NB4 (cell line): ENCODE measurements around the gene DNAH8.

Source experiments
- DNase-seq: peaks from one replicate; pipeline ENCODE4 v3.0.0; 2010; ENCODE audit warnings: low read depth
- H3K4me3 ChIP-seq: one replicate; pipeline ENCODE4 v1.5.1; 2011; ENCODE audit warnings: mild to moderate bottlenecking, low read depth, low read length, moderate library complexity
- CTCF ChIP-seq: IDR thresholded peaks from one replicate; pipeline ENCODE4 v1.5.1; 2012; ENCODE audit warnings: low read depth, low read length
- MAX ChIP-seq: IDR thresholded peaks from 2 replicates; pipeline ENCODE4 v1.6.1; 2011; ENCODE audit warnings: low read depth, low read length
- MYC ChIP-seq: IDR thresholded peaks from 2 replicates; pipeline ENCODE4 v1.6.1; 2011; ENCODE audit warnings: low read depth, low read length
- POLR2A ChIP-seq: IDR thresholded peaks from 2 replicates; pipeline ENCODE4 v1.6.1; 2011; ENCODE audit warnings: mild to moderate bottlenecking; ENCODE audit not compliant: insufficient read length; ENCODE audit errors: extremely low read depth

Gene DNAH8

GRCh38 chr6:39075807-39076622 is 360.9 kb downstream of the DNAH8 start:
- TF ChIP-seq MAX (no peak), MYC (no peak), CTCF (no peak), POLR2A (no peak)
- no peak for DNase-seq

GRCh38 chr6:39076623-39077535 is 361.8 kb downstream of the DNAH8 start:
- no peak overlapping the region for H3K4me3 ChIP-seq
- DNase-seq, result no peak
- TF ChIP-seq MYC (no peak), POLR2A (no peak), MAX (no peak), CTCF (no peak)

More at GRCh38 chr6:39075807-39076622, 360.9 kb downstream of the DNAH8 start:
- H3K4me3 ChIP-seq, result no peak overlapping the region

GRCh38 chr6:39077882-39078594 is 362.9 kb downstream of the DNAH8 start:
- DNase-seq, result no peak

GRCh38 chr6:39078695-39079094 is 363.6 kb downstream of the DNAH8 start:
- H3K4me3 ChIP-seq, result no peak overlapping the region
- TF ChIP-seq CTCF, result no peak
- no peak for TF ChIP-seq POLR2A
- no peak for DNase-seq

More at GRCh38 chr6:39077882-39078594, 362.9 kb downstream of the DNAH8 start:
- TF ChIP-seq CTCF (no peak), MAX (no peak)
- no peak overlapping the region for H3K4me3 ChIP-seq

GRCh38 chr6:39079197-39080125 is 364.4 kb downstream of the DNAH8 start:
- TF ChIP-seq CTCF (no peak), MYC (no peak), POLR2A (no peak), MAX (no peak)
- no peak for DNase-seq
- H3K4me3 ChIP-seq, result no peak overlapping the region
